Fibroblast of mammary gland (primary cell): ENCODE measurements around the gene SYF2.

Source experiments
- DNase-seq: peaks from one replicate; pipeline ENCODE4 v3.0.0-alpha.2; 2010; ENCODE audit warnings: low read depth
- H3K4me3 ChIP-seq: 2 replicates; pipeline ENCODE4 v1.5.1; 2011; ENCODE audit warnings: low read depth, mild to moderate bottlenecking, low read length, moderate library complexity; ENCODE audit not compliant: control insufficient read depth
- TF ChIP-seq, protein P1 (sequence below): conservative IDR thresholded peaks from 2 replicates; pipeline ENCODE4 v1.5.1; 2011; ENCODE audit warnings: low read depth, low read length, inconsistent platforms; ENCODE audit not compliant: control insufficient read depth, insufficient read depth

The SYF2 gene

DNA sequence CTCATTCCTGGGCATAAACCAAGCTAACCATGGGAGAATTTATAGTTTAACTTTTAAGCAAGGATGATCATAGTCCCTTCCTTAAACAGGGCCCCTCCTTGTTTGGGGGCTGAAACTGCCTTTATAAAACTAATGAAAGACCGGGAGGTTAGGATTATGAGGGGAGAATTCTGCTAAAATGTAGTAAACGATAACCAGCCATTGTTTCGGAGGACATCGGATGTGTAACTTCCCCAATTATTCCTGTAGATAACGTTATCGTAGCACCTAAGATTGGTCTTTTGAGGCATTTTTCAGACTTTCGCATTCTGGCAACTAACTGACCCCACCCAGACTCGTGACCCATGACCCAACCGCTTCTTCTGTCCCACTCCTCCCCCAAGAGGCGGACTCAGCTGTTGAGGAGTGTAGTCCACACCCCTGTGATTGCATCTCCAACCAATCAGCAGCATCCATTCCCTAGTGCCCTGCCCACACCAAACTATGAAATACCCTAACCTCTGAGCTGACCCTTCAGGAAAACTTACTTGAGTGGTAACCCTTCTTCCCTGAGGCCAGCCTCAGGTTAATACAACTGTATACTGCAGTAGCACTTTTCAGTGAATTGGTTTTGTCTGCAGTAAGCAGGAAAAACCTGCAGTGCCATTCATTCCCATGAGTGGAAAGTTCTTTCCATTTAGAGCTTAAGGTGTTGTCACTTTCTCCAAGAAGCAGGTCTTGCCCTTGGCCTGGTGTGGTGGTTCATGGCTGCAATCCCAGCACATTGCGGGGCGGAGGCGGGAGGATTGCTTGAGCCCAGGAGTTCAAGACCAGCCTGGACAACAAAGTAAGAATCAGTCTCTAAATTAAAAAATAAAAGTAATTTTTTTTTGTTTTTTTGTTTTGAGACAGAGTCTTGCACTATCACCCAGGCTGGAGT is 823 bp upstream of the SYF2 start:
- peak overlapping the region; percentile 93 for H3K4me3 ChIP-seq
- TF ChIP-seq, protein P1, sequence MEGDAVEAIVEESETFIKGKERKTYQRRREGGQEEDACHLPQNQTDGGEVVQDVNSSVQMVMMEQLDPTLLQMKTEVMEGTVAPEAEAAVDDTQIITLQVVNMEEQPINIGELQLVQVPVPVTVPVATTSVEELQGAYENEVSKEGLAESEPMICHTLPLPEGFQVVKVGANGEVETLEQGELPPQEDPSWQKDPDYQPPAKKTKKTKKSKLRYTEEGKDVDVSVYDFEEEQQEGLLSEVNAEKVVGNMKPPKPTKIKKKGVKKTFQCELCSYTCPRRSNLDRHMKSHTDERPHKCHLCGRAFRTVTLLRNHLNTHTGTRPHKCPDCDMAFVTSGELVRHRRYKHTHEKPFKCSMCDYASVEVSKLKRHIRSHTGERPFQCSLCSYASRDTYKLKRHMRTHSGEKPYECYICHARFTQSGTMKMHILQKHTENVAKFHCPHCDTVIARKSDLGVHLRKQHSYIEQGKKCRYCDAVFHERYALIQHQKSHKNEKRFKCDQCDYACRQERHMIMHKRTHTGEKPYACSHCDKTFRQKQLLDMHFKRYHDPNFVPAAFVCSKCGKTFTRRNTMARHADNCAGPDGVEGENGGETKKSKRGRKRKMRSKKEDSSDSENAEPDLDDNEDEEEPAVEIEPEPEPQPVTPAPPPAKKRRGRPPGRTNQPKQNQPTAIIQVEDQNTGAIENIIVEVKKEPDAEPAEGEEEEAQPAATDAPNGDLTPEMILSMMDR: no peak
- peak; percentile 93 for DNase-seq

- TF ChIP-seq, protein P1: no peak
- no peak overlapping the region for H3K4me3 ChIP-seq
- DNase-seq: no peak
These were observed 8.8 kb downstream of the SYF2 start for GRCh38 chr1:25223471-25223870.

DNA sequence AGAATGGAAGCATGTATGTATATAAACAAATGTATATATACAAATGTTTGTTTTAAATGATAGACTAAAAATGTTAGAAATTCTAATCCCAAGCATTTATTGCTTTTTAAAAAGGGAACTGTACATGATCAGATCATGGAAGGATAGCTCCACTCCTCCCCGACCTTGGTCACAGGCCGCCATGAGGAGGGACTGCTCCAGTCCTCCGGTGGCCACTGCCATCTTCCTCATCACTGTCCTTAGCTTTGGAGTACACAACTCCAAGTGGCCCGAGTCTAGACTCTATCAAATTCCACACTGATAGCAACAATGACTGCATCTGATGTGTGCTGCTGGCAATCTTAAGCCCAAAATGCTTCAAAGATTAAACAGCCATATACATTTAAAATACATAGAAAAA is 9.7 kb downstream of the SYF2 start:
- no peak for DNase-seq
- H3K4me3 ChIP-seq: no peak overlapping the region
- TF ChIP-seq, protein P1: no peak

GRCh38 chr1:25220666-25221065 is 11.6 kb downstream of the SYF2 start:
- DNase-seq: no peak
- TF ChIP-seq, protein P1: no peak

GRCh38 chr1:25219661-25220251 is 12.5 kb downstream of the SYF2 start:
- H3K4me3 ChIP-seq: no peak overlapping the region
- no peak for DNase-seq
- TF ChIP-seq, protein P1: no peak

More at GRCh38 chr1:25220666-25221065, 11.6 kb downstream of the SYF2 start:
- no peak overlapping the region for H3K4me3 ChIP-seq

GRCh38 chr1:25217598-25218232 is 14.6 kb downstream of the SYF2 start:
- DNase-seq: no peak
- H3K4me3 ChIP-seq: no peak overlapping the region
- TF ChIP-seq, protein P1: no peak
